Measurements from ENCODE around the gene PLEKHM1.
A peak's percentile ranks its signal among the peaks of the same experiment; 100 is the strongest.

Gene PLEKHM1

DNA sequence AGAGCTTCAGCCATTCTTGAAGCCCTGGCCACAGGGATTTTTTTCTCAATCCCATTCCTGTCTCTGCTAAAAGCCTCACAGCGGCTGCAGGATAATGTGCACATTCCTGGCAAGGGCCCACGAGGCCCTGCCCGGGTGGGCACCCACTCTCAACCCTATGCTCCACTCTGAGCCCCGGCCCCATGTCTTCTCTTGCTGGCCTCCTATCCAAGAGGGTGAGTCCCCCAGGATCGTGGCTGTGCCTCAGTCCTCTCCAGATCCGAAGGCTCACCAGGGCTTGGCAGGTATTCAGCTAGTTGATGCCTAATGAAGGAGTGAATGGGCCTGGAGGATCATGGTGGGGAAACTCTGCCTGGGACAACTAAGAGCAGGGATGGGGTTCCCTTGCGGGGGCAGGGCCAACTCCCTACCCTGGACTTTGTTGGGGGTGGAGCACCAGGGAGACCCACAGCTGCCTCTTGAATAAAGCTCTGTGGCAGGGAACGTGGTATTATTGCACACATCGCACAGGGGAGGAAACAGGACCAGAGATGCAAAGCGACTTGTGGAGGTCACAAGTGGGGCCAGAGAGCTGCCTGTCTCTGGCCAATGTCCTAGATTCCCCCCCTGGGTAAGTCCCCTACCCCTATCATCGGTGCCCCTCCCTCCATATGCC lies 63.2 kb downstream of the PLEKHM1 start:
- Mint-ChIP-seq H3K36me3 (peaks cover 3% of the 10 kb centered on the region), H3K27ac (no peak overlapping the region), H3K4me1 (ENCODE audit: low read depth) (peaks cover 18% of the 10 kb centered on the region), H3K27me3 (no peaks in the 10 kb centered on the region), H3K9me3 (ENCODE audit: low read depth) (no peaks in the 10 kb centered on the region), H3K4me3 (no peak overlapping the region)

DNA sequence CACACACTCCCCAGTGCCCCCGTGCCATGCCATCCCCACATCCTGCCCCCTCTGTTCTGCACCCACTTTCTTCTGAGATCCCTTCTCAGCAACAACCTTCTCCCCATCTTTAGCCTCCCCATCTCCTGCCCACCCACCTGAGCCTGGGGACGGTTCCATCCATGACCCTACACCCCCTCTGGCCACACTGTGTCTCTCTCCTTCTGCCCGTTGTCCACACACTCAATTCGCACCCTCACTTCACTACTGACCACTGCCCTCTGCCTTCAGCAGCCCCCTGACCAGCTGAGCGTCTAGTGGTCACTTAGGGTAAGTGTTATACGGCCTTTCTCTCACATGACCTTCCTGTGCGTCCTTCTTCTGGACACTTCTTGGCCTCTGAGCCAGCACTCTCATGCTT lies 64.0 kb downstream of the PLEKHM1 start:
- Mint-ChIP-seq H3K9me3 (ENCODE audit: low read depth) (no peaks in the 10 kb centered on the region), H3K4me3 (no peak overlapping the region), H3K27me3 (no peaks in the 10 kb centered on the region), H3K36me3 (peaks cover 3% of the 10 kb centered on the region), H3K4me1 (ENCODE audit: low read depth) (peaks cover 18% of the 10 kb centered on the region), H3K27ac (no peak overlapping the region)

DNA sequence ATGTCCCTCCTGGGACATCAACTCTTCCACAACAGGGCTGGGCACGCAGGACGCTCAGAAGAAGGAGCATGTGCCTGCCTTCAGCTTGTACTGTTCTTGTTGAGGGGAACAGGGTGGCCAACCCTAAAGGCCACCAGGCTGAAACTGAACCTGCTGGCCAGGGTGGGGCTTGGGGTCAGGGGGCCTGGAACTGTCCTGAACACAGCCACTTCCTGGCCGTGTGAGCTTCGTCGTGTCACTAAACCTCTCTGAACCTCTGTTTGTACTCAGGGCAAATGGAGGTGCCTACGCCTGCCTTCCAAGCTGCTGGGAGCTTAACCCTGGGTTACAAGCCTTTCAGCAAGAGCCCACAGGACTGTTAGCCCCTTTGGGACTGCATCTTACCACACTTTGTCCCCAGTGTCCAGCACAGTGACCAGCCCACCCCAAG lies 64.5 kb downstream of the PLEKHM1 start:
- H3K36me3 Mint-ChIP-seq: peaks cover 3% of the 10 kb centered on the region
- no peaks in the 10 kb centered on the region for H3K27me3 Mint-ChIP-seq
- no peaks in the 10 kb centered on the region for H3K9me3 Mint-ChIP-seq (ENCODE audit: low read depth)
- peaks cover 17% of the 10 kb centered on the region for H3K4me1 Mint-ChIP-seq (ENCODE audit: low read depth)
- no peak overlapping the region for H3K27ac Mint-ChIP-seq
- no peak overlapping the region for H3K4me3 Mint-ChIP-seq

DNA sequence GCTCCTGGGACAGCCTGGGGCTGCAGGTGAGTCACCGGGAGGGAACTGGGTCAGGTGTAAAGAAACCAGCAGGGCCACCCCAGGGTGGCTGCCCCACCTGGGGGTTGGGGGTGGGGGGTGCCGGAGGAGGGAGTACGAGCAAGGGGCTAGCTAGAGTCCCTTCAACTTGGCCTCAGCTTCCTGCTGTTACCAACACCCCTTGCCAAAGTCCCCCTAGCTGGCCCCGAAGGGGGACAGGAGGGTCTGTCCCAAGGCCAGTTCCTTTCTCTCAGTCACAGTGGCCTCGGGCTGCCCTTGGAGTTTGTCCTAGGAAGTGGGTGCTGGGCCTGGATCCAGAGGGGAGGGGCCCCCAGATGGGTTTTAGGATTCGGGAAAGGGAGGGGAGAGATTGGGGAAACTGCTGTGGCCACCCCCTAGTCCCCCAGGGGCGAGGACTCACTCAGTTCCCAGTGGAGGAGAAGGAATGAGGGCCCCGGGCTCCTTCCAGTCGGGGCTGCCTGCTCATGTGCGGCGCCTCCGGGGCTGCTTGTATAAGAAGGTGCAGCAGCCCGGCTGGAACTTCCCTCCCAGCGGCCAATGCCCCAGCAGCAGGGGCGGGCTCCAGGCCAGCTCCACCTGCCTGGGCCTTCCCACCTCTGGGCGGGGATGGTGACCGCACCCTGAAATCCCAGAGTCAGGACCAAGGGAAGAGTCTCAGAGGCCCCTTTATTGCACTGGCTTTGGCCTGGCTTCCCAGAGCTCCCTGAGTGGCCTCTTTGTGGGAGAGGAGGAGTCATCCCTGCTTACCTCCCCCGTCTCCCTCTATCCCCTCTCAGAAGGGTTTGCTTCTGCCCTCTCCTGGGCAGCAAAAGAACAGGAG lies 65.2 kb downstream of the PLEKHM1 start:
- Mint-ChIP-seq H3K4me1 (ENCODE audit: low read depth) (peaks cover 12% of the 10 kb centered on the region), H3K27me3 (no peaks in the 10 kb centered on the region), H3K9me3 (ENCODE audit: low read depth) (no peaks in the 10 kb centered on the region), H3K36me3 (peaks cover 3% of the 10 kb centered on the region), H3K4me3 (no peak overlapping the region), H3K27ac (no peak overlapping the region)

DNA sequence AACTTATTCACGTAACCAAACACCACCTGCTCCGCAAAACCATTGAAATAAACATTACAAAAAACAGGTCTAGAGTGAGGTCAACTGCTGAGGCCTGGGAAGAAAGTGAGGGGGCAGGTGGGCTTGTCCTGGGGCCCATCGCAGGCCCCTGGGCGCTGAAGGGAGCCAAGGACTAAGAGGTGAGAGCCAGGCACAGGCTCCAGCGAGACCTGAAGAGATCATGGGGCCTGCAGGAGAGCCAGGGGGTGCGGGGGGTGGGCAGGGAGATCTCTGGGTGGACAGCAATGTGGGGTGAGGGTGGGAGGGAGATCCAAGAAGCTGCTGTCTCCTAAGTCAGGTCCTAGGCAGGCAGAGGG lies 65.8 kb downstream of the PLEKHM1 start:
- no peaks in the 10 kb centered on the region for H3K27me3 Mint-ChIP-seq
- H3K36me3 Mint-ChIP-seq: peaks cover 3% of the 10 kb centered on the region
- H3K27ac Mint-ChIP-seq: no peak overlapping the region
- H3K4me3 Mint-ChIP-seq: no peak overlapping the region
- peaks cover 10% of the 10 kb centered on the region for H3K4me1 Mint-ChIP-seq (ENCODE audit: low read depth)
- no peaks in the 10 kb centered on the region for H3K9me3 Mint-ChIP-seq (ENCODE audit: low read depth)

DNA sequence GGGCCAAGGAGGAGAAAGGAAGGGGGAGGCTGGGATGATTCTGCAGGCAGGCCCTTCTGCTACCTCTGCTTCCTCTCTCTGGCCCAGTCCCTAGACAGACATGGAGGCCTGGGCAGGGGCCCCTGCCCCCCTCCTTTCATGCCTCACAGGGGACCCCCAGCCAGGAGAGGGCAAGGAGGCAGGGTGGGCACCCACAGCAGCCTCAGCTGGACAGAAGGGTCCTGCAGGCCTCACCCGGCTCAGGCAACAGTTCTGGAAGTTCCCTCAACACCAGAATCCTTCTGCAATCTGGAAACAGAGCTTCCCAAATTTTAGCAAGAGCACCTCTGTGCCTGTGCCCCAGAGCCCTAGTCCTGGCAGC lies 66.6 kb downstream of the PLEKHM1 start:
- no peaks in the 10 kb centered on the region for H3K27me3 Mint-ChIP-seq
- no peak overlapping the region for H3K27ac Mint-ChIP-seq
- no peak overlapping the region for H3K4me3 Mint-ChIP-seq
- no peaks in the 10 kb centered on the region for H3K9me3 Mint-ChIP-seq (ENCODE audit: low read depth)
- peaks cover 9% of the 10 kb centered on the region for H3K4me1 Mint-ChIP-seq (ENCODE audit: low read depth)
- H3K36me3 Mint-ChIP-seq: peaks cover 3% of the 10 kb centered on the region

DNA sequence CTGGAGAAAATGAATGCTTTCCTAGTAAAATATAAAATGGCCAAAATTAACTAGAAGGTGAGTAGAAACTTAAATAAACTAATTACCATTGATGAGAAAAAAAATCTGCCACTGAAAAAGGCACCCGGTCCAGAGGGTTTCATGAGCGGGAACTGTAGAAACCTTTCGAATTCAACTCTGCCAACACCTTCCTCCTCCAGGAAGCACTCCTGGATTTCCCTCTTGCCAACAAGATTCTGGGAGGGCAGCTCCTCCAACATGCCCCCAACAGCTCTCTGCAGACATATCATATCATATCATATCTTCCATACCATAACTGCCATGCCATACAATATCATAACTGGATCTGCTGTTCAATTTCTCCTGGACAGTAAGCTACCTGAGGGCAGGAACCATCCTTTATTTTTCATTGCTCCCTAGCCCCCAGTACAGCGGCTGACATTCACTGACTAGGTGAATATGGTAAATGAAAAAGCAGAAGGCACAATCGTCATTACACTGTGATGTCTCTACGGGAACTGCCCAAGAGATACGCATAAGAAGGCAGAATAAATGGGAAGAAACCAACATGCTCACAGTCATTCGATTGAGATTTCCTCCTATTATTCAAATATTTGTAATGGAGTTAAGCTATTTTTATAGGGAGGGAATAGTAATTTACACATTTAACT lies 67.1 kb downstream of the PLEKHM1 start:
- Mint-ChIP-seq H3K27ac (no peak overlapping the region), H3K4me3 (no peak overlapping the region), H3K27me3 (no peaks in the 10 kb centered on the region), H3K36me3 (peaks cover 3% of the 10 kb centered on the region), H3K4me1 (ENCODE audit: low read depth) (peaks cover 3% of the 10 kb centered on the region), H3K9me3 (ENCODE audit: low read depth) (no peaks in the 10 kb centered on the region)

DNA sequence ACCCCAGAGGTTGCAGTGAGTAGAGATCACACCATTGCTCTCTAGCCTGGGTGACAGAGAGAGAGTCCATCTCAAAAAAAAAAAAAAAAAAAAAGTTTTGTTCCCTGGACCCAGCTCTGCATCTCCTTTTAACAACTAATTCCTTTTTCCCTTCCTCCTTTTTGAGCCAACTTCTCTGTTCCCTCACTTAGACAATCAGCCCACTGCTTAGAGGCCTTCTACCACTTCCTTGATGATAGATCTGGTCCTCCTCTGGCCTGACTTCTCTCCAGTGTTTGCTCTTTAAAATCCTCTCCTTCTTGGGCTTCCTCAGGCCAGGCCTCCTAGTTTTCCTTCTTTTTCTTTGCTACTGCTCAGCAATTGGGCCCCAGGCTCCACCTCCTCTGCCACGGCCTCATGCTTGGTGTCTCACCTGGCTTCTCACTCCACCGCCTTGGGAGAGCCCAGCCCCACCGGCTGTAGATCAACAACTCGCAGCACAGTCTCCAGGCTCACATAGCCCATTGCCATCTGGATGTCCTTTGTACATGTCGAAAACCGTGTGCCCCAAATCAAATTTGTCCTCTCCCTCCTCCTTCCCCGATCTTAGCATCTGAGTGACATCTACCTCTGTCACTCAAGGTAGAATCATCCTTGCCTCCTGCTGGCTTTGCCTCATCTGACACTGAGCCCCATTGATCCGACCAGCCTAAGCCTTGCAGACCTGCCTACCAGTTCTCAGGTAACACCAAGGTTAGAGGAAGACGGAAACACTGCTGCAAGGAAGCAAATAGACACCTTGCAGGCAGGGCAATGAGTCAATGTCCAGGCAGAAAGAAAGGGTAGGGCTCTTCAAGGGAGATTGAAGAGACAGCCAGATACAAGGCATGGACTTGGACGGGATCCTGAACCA lies 75.3 kb downstream of the PLEKHM1 start:
- H3K9me3 Mint-ChIP-seq (ENCODE audit: low read depth): no peaks in the 10 kb centered on the region
- no peaks in the 10 kb centered on the region for H3K27me3 Mint-ChIP-seq
- H3K4me3 Mint-ChIP-seq: no peak overlapping the region
- H3K27ac Mint-ChIP-seq: no peak overlapping the region
- peaks cover 4% of the 10 kb centered on the region for H3K36me3 Mint-ChIP-seq
- H3K4me1 Mint-ChIP-seq (ENCODE audit: low read depth): peaks cover 16% of the 10 kb centered on the region

DNA sequence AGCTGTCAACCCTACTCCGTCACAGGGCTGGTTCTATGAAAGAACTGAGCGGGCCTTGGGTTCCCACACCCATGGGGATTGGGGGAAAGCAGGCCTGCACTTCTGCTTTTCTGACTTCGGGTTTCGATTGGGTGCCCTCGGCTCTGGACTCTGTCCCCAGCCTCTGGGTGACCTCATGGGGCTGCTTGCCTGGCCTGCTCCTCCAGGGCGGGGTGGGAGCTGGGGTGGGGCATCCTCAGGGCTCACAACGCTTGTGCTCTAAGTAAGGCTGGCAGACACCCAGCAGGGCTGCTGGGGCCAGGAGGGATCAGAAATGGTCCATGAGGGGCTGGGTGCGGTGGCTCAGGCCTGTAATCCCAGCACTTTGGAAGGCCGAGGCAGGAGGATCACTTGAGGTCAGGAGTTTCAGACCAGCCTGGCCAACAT lies 77.0 kb downstream of the PLEKHM1 start:
- H3K27ac Mint-ChIP-seq: no peak overlapping the region
- H3K4me1 Mint-ChIP-seq (ENCODE audit: low read depth): peaks cover 27% of the 10 kb centered on the region
- no peaks in the 10 kb centered on the region for H3K9me3 Mint-ChIP-seq (ENCODE audit: low read depth)
- H3K36me3 Mint-ChIP-seq: peaks cover 4% of the 10 kb centered on the region
- no peak overlapping the region for H3K4me3 Mint-ChIP-seq
- H3K27me3 Mint-ChIP-seq: no peaks in the 10 kb centered on the region

DNA sequence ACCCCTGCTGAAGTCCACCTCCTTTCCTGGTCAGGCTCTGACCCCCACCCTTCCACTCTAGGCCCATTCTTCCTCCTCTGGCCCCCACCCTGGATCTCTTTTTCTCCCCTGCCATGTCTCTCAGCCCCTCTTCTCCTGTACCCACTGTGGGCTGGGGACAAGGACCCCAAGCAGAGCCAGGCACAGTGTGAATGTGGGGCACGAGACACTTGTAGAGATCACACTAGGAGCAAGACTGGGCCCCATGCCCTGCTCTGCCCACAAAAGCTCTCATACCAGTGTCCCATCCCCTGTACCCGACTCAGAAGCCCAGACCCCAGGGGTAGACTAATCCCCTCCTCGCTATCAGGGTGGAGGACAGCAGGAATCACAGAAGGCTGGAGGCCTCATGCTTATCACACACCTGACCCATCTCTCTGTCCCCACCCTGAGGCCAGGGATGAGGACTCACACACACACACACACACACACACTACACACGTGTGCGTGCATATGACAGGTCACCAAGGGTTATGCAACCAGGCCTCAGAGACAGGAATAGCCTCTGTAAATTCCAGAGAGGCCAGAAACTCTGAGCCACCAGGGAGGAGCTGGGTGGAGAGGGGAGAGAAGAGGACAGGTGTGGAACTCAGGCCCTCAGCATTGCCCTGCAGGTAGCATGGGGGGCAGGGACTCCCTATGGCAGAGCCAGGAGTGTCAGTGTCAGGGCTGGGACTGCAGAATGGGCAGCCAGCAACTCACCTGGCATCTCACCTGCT lies 79.0 kb downstream of the PLEKHM1 start:
- H3K27me3 Mint-ChIP-seq: no peaks in the 10 kb centered on the region
- H3K36me3 Mint-ChIP-seq: peaks cover 4% of the 10 kb centered on the region
- peak overlapping the region; percentile 97 for H3K27ac Mint-ChIP-seq
- peaks cover 42% of the 10 kb centered on the region for H3K4me1 Mint-ChIP-seq (ENCODE audit: low read depth)
- H3K4me3 Mint-ChIP-seq: peak overlapping the region; percentile 97
- no peaks in the 10 kb centered on the region for H3K9me3 Mint-ChIP-seq (ENCODE audit: low read depth)

DNA sequence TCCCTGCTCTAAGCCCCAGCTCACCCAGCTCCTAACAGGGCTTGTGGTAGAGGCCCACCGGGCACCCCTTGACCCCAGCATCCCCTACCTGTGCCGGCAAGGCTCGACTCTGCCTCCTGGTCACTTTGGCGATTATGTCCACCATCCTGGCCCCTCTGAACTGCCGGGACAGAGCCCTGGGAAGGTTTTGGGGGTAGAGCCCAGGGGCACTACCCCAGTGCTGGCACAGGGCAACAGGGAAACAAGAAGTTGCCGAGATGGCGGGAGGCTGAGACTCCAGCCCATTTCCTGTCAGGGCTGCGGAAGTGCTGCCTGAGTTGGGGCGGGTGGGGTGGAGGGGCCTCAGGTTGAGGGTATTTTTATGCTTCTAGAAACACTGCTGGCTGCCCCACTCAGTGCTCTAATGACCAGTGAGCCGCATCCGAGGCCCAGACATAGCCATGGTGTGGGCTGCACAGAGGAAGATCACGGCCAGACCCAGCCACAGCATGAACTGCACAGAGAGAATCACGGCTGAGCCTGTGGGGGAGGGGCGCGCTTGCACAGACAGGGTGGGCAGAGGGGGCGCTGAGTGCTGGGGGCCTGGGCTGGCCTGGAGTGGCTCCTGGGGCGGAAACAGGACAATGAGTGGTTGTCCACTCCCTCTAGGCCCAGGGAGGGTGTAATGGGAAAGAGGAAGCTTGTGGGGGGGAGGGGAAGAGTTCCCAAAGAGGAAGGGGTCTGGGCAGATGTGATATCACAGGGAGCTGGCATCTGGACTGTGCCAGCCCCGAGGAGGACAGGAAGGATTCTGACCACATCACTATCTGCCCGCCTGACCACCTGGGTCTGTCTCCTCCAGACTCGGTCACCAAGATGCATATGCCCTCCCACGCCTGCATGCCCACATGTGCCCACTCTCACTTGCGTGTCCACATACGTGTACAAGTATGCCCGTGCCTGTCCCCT lies 80.1 kb downstream of the PLEKHM1 start:
- Mint-ChIP-seq H3K27ac (peak overlapping the region; percentile 97), H3K4me3 (peak overlapping the region; percentile 97), H3K4me1 (ENCODE audit: low read depth) (peaks cover 45% of the 10 kb centered on the region), H3K27me3 (no peaks in the 10 kb centered on the region), H3K36me3 (peaks cover 1% of the 10 kb centered on the region), H3K9me3 (ENCODE audit: low read depth) (no peaks in the 10 kb centered on the region)

DNA sequence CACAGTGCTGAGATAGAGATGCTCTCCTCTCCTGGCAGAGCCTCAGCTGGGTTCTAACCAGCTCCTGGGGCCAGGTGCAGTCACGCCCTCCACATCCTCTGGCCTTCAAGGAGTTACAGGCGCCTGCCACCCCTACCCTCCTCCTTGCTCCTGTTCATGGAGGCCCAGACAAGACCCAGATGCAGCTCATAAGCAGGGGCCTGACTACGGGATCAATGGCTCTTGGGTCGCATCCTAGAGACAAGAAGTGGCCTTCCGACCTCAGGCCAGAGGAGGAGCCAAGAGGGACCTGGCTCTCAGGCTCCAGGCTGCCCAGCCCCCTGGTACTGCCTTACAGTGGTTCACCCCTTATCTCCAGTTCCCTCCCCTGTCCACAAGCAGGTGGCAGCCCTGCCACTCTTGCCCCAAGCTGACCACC lies 80.9 kb downstream of the PLEKHM1 start:
- Mint-ChIP-seq H3K36me3 (no peaks in the 10 kb centered on the region), H3K4me1 (ENCODE audit: low read depth) (peaks cover 43% of the 10 kb centered on the region), H3K9me3 (ENCODE audit: low read depth) (no peaks in the 10 kb centered on the region), H3K27ac (peak overlapping the region; percentile 97), H3K27me3 (no peaks in the 10 kb centered on the region), H3K4me3 (peak overlapping the region; percentile 97)
